NCI-H1436 treated with DMSO at 0.1 percent for 48 hours (cell line): ENCODE measurements around the gene VSIG10L2.
"Not testable (repeated sequence)": the region's sequence is repeated elsewhere in the genome, so short reads cannot be mapped to it uniquely, and the experiment has no call there.

Experiments used
- DNase-seq: peaks from one replicate; lab custom pipeline; 2025; lab: John Stamatoyannopoulos, UW

The VSIG10L2 gene

GRCh38 chr11:125967515-125967914, 21.7 kb downstream of the VSIG10L2 start:
- no peak for DNase-seq

GRCh38 chr11:125968354-125968753, 22.5 kb downstream of the VSIG10L2 start:
- no peak for DNase-seq

- no peak for DNase-seq
These were observed 25.8 kb downstream of the VSIG10L2 start for GRCh38 chr11:125971618-125972017.

- no peak for DNase-seq
These were observed 28.4 kb downstream of the VSIG10L2 start for GRCh38 chr11:125974284-125974683.

GRCh38 chr11:125975634-125976033, 29.8 kb downstream of the VSIG10L2 start:
- DNase-seq = no peak

- no peak for DNase-seq
These were observed 30.3 kb downstream of the VSIG10L2 start for GRCh38 chr11:125976156-125976555.

GRCh38 chr11:125977333-125977732, 31.5 kb downstream of the VSIG10L2 start:
- no peak for DNase-seq

- no peak for DNase-seq
These were observed 32.4 kb downstream of the VSIG10L2 start for GRCh38 chr11:125978181-125978716.

GRCh38 chr11:125978778-125979407, 33.0 kb downstream of the VSIG10L2 start:
- no peak for DNase-seq

GRCh38 chr11:125979511-125979910, 33.7 kb downstream of the VSIG10L2 start:
- DNase-seq = no peak

GRCh38 chr11:125980436-125980835, 34.6 kb downstream of the VSIG10L2 start:
- DNase-seq = no peak

GRCh38 chr11:125982348-125982730, 36.5 kb downstream of the VSIG10L2 start:
- no peak for DNase-seq

GRCh38 chr11:125985956-125986355, 40.1 kb downstream of the VSIG10L2 start:
- not testable (repeated sequence) for DNase-seq

- DNase-seq = no peak
These were observed 41.3 kb downstream of the VSIG10L2 start for GRCh38 chr11:125987066-125987641.

GRCh38 chr11:125990244-125990643, 44.4 kb downstream of the VSIG10L2 start:
- no peak for DNase-seq

- no peak for DNase-seq
These were observed 47.0 kb downstream of the VSIG10L2 start for GRCh38 chr11:125992893-125993292.

GRCh38 chr11:125994509-125994908, 48.7 kb downstream of the VSIG10L2 start:
- DNase-seq = no peak

GRCh38 chr11:125995313-125995712, 49.5 kb downstream of the VSIG10L2 start:
- DNase-seq = no peak

GRCh38 chr11:125998267-125998666, 52.4 kb downstream of the VSIG10L2 start:
- DNase-seq = no peak

GRCh38 chr11:125999234-125999880, 53.5 kb downstream of the VSIG10L2 start:
- no peak for DNase-seq

- no peak for DNase-seq
These were observed 56.3 kb downstream of the VSIG10L2 start for GRCh38 chr11:126002181-126002580.
